H1 (cell line): Measurements from ENCODE around the gene PHGDH. TPM values are rescaled to one million over a fixed set of nuclear protein-coding genes. Genes with fewer than 3 reads are reported as not detected.

Experiments
- ATF2 ChIP-seq: IDR thresholded peaks from 2 replicates; pipeline ENCODE4 v1.6.1; 2012; ENCODE audit warnings: low read length, inconsistent platforms
- CBX5 ChIP-seq: fragments of 300-800, 300-1000 bp; sonication (generic); IDR thresholded peaks from 2 replicates; pipeline ENCODE4 v1.7.1; 2016; ENCODE audit warnings: antibody characterized with exemption, low read length, low read depth
- CREB1 ChIP-seq: IDR thresholded peaks from 2 replicates; pipeline ENCODE4 v1.6.1; 2012; ENCODE audit warnings: inconsistent platforms
- CTBP2 ChIP-seq: IDR thresholded peaks from 2 replicates; pipeline ENCODE4 v1.7.0; 2011; ENCODE audit warnings: borderline replicate concordance, mild to moderate bottlenecking, moderate library complexity, mixed read lengths, low read length; ENCODE audit not compliant: insufficient read depth, insufficient read length
- CTCF ChIP-seq, 3 experiments: IDR thresholded peaks; 1 replicate in 2 of 3; 2 replicates in 1 of 3; pipeline versions ENCODE4 v1.5.1 to v1.6.1; 2011; ENCODE audit warnings: low read length in 3 of 3, mild to moderate bottlenecking in 3 of 3, inconsistent platforms in 2 of 3, low read depth in 1 of 3, moderate library complexity in 1 of 3; ENCODE audit not compliant: insufficient read depth in 1 of 3; ENCODE audit errors: control extremely low read depth in 1 of 3
- E2F6 ChIP-seq: IDR thresholded peaks from 2 replicates; pipeline ENCODE4 v1.6.1; 2012; ENCODE audit warnings: inconsistent platforms
- EGR1 ChIP-seq: IDR thresholded peaks from 2 replicates; pipeline ENCODE4 v1.6.1; 2011; ENCODE audit warnings: low read depth, low read length, borderline replicate concordance
- GABPA ChIP-seq: IDR thresholded peaks from 2 replicates; pipeline ENCODE4 v1.6.1; 2011; ENCODE audit warnings: mild to moderate bottlenecking, low read length, moderate library complexity, borderline replicate concordance; ENCODE audit not compliant: insufficient read depth
- GTF2F1 ChIP-seq: IDR thresholded peaks from 2 replicates; pipeline ENCODE4 v1.6.1; 2012; ENCODE audit warnings: low read depth, low read length, improper control_type of control experiment, borderline replicate concordance
- HDAC2 ChIP-seq, 2 experiments: fragments of 300-600 bp in 1 of 2; sonication (generic) in 1 of 2; IDR thresholded peaks; 2 replicates each; pipeline ENCODE4 v1.6.1; 2011 to 2012; ENCODE audit warnings: low read depth in 2 of 2, low read length in 2 of 2, mild to moderate bottlenecking in 2 of 2, moderate library complexity in 2 of 2, borderline replicate concordance in 1 of 2, inconsistent platforms in 1 of 2
- HDAC6 ChIP-seq: IDR thresholded peaks from one replicate; pipeline ENCODE4 v1.7.1; 2012; ENCODE audit warnings: low read depth, mild to moderate bottlenecking, inconsistent platforms, low read length, moderate library complexity
- MAFK ChIP-seq: IDR thresholded peaks from 2 replicates; pipeline ENCODE4 v1.6.1; 2012; ENCODE audit warnings: low read depth, mild to moderate bottlenecking, improper control_type of control experiment, low read length
- PHF8 ChIP-seq: fragments of 200-600 bp; sonication (generic); conservative IDR thresholded peaks from 2 replicates; pipeline ENCODE4 v1.7.1; 2012; ENCODE audit warnings: low read depth, mild to moderate bottlenecking, inconsistent platforms, low read length, moderate library complexity
- POLR2AphosphoS5 ChIP-seq: IDR thresholded peaks from 2 replicates; pipeline ENCODE4 v1.6.1; 2011; ENCODE audit warnings: low read depth, low read length
- RXRA ChIP-seq: IDR thresholded peaks from 2 replicates; pipeline ENCODE4 v1.6.1; 2011; ENCODE audit warnings: low read depth, mild to moderate bottlenecking, low read length, moderate library complexity; ENCODE audit not compliant: insufficient read depth
- SAP30 ChIP-seq: fragments of 300-600 bp; sonication (generic); IDR thresholded peaks from 2 replicates; pipeline ENCODE4 v1.7.1; 2012; ENCODE audit warnings: low read length, moderate library complexity, mild to moderate bottlenecking, inconsistent platforms; ENCODE audit not compliant: insufficient read depth, insufficient replicate concordance
- TAF1 ChIP-seq: IDR thresholded peaks from 2 replicates; pipeline ENCODE4 v1.6.1; 2011; ENCODE audit warnings: mild to moderate bottlenecking, low read depth, low read length
- TBP ChIP-seq: IDR thresholded peaks from 2 replicates; pipeline ENCODE4 v1.6.1; 2011; ENCODE audit warnings: low read depth, low read length, improper control_type of control experiment
- TCF12 ChIP-seq: IDR thresholded peaks from 2 replicates; pipeline ENCODE4 v1.6.1; 2011; ENCODE audit warnings: low read depth, mild to moderate bottlenecking, low read length
- YY1 ChIP-seq: IDR thresholded peaks from 2 replicates; pipeline ENCODE4 v1.6.1; 2011; ENCODE audit warnings: low read depth, mild to moderate bottlenecking, low read length
- polyA plus RNA-seq, 7 experiments: library from polyadenylated mRNA; depleted of rRNA in 3 of 7; stranded (reverse) in 5 of 7; unstranded in 2 of 7; fragments of >200 nt in 5 of 7; fragments of 200-250 nt in 2 of 7; gene quantifications; 1 replicate in 5 of 7; 2 replicates in 1 of 7; 4 replicates in 1 of 7; pipeline versions ENCODE4 v1.2.1 to v1.2.3, GENCODE V29; 2011 to 2013; ENCODE audit warnings: missing spikeins in 2 of 7, mixed read lengths in 2 of 7
- total RNA-seq: library from RNA; stranded (reverse); fragmentation: NEBNext Ultra II Directional; extraction: Animal tissue kit (Norgen Biotek cat#: 25700); gene quantifications from 2 replicates; pipeline ENCODE4 v1.2.1, GENCODE V29; 2021

PHGDH gene
- total and polyA plus RNA-seq, 2 of the 8 experiments (the other 6 are each of a cell fraction or from before 2014, with no cell fraction given) = 358 to 687 TPM

- no peak for TF ChIP-seq ATF2
- peak; percentile 85 for TF ChIP-seq PHF8
- peak; percentile 97 for TF ChIP-seq POLR2AphosphoS5
- TF ChIP-seq HDAC6 = no peak
- TF ChIP-seq CBX5 = no peak
- no peak for TF ChIP-seq MAFK
- TF ChIP-seq E2F6 = no peak
- peak; percentile 71 for TF ChIP-seq CTBP2
- peak; percentile 99 for TF ChIP-seq TAF1
- TF ChIP-seq SAP30 = peak; percentile 94
- TF ChIP-seq CREB1 = no peak
- no peak for TF ChIP-seq HDAC2 (IDR thresholded peaks at IDR 0.05; ENCODE audit: borderline replicate concordance in 1 of 2, low read depth in 2 of 2, low read length in 2 of 2)
- TF ChIP-seq CTCF (IDR thresholded peaks at IDR 0.05; ENCODE audit: control extremely low read depth in 1 of 3, insufficient read depth in 1 of 3, low read depth in 1 of 3, low read length in 3 of 3) = no peak
- no peak for TF ChIP-seq TCF12
- TF ChIP-seq TBP = peak; percentile 96
- TF ChIP-seq GTF2F1 = peak; percentile 57; the same call in 1 of the 2 replicates
- no peak for TF ChIP-seq EGR1
- TF ChIP-seq RXRA = no peak
- no peak for TF ChIP-seq YY1
- TF ChIP-seq GABPA = no peak
Observed at GRCh38 chr1:119711804-119712341, at the start of gene PHGDH (continued).
